PC-9 (cell line): ENCODE data around the gene BLOC1S6.

Experiments used
- CTCF ChIP-seq: fragments of 200-600 bp; sonication (generic); conservative IDR thresholded peaks from 2 replicates; pipeline ENCODE4 v1.6.1; 2017; ENCODE audit warnings: mixed run types, antibody characterized with exemption, mild to moderate bottlenecking, moderate library complexity
- EZH2 ChIP-seq: fragments of 200-600 bp; sonication (generic); IDR thresholded peaks from 2 replicates; pipeline ENCODE4 v1.8.0; 2017; ENCODE audit warnings: antibody characterized with exemption, low read depth

- TF ChIP-seq CTCF (no peak), EZH2 (no peak)
Observed at GRCh38 chr15:45588219-45588875, 1.2 kb downstream of the BLOC1S6 start.
